Hepatocyte (in vitro differentiated cells): Measurements from ENCODE around the gene DGKI. TPM values are rescaled to one million over a fixed set of nuclear protein-coding genes. Genes with fewer than 3 reads are reported as not detected.

Experiments
- DNase-seq: peaks from one replicate; pipeline ENCODE4 v3.0.0-alpha.2; 2016; ENCODE audit warnings: low spot score
- H2AFZ ChIP-seq: fragments of 200-600 bp; sonication (generic); 2 replicates; pipeline ENCODE4 v1.6.0; 2016; ENCODE audit warnings: antibody characterized with exemption, mild to moderate bottlenecking
- H3K27ac ChIP-seq: fragments of 200-600 bp; sonication (generic); 2 replicates; pipeline ENCODE4 v1.5.1; 2016; ENCODE audit warnings: mild to moderate bottlenecking
- H3K27me3 ChIP-seq: fragments of 200-600 bp; sonication (generic); 2 replicates; pipeline ENCODE4 v1.6.1; 2016
- H3K36me3 ChIP-seq: fragments of 200-600 bp; sonication (generic); replicated peaks from 2 replicates; pipeline ENCODE4 v1.5.1; 2016; ENCODE audit warnings: low read depth; ENCODE audit not compliant: insufficient read depth
- H3K4me1 ChIP-seq: fragments of 200-600 bp; sonication (generic); 2 replicates; pipeline ENCODE4 v1.5.1; 2016; ENCODE audit warnings: mild to moderate bottlenecking, moderate library complexity; ENCODE audit not compliant: insufficient read depth
- H3K4me2 ChIP-seq: fragments of 200-600 bp; sonication (generic); 2 replicates; pipeline ENCODE4 v1.6.0; 2016
- H3K4me3 ChIP-seq: fragments of 200-600 bp; sonication (generic); 2 replicates; pipeline ENCODE4 v1.5.1; 2016; ENCODE audit warnings: mild to moderate bottlenecking
- H3K79me2 ChIP-seq: fragments of 200-600 bp; sonication (generic); 2 replicates; pipeline ENCODE4 v1.6.0; 2017; ENCODE audit warnings: mild to moderate bottlenecking
- H3K9me2 ChIP-seq: fragments of 200-600 bp; sonication (generic); replicated peaks from 2 replicates; pipeline ENCODE4 v1.6.0; 2017; ENCODE audit warnings: mild to moderate bottlenecking; ENCODE audit not compliant: insufficient read depth
- H3K9me3 ChIP-seq: fragments of 200-600 bp; sonication (generic); 2 replicates; pipeline ENCODE4 v1.5.1; 2016; ENCODE audit warnings: low read depth, mild to moderate bottlenecking
- H4K20me1 ChIP-seq: fragments of 200-600 bp; sonication (generic); 2 replicates; pipeline ENCODE4 v1.6.0; 2016; ENCODE audit warnings: mild to moderate bottlenecking; ENCODE audit not compliant: insufficient read depth, poor library complexity, severe bottlenecking
- EZH2 ChIP-seq: fragments of 200-600 bp; sonication (generic); IDR thresholded peaks from 2 replicates; pipeline ENCODE4 v1.6.1; 2016; ENCODE audit warnings: antibody characterized with exemption, mild to moderate bottlenecking, borderline replicate concordance
- EZH2phosphoT487 ChIP-seq: fragments of 200-600 bp; sonication (generic); IDR thresholded peaks from one replicate; pipeline ENCODE4 v1.6.1; 2018; ENCODE audit warnings: antibody characterized with exemption, mild to moderate bottlenecking, low read depth, moderate library complexity; ENCODE audit not compliant: unreplicated experiment, severe bottlenecking
- WGBS: methylation state at CpG from one replicate; pipeline ENCODE4 v1.1.6; 2016; ENCODE audit warnings: low lambda C conversion rate; ENCODE audit errors: missing lambda C conversion rate; 5-methylcytosine and 5-hydroxymethylcytosine counted together
- polyA plus RNA-seq: library from polyadenylated mRNA; unstranded; fragments of >200 nt; fragmentation: Nextera tagmentation; extraction: Ambion mirVana; gene quantifications from 2 replicates; pipeline ENCODE4 v1.2.1, GENCODE V29; 2016
- total RNA-seq: library from RNA; depleted of rRNA; stranded (reverse); fragments of >200 nt; gene quantifications from 2 replicates; pipeline ENCODE4 v1.2.3, GENCODE V29; 2014
- TF ChIP-seq, protein P1 (sequence below): fragments of 200-600 bp; sonication (generic); IDR thresholded peaks from 2 replicates; pipeline ENCODE4 v1.5.1; 2016; ENCODE audit warnings: antibody characterized with exemption, mild to moderate bottlenecking; ENCODE audit not compliant: poor library complexity

The DGKI gene
- total and polyA plus RNA-seq, 2 experiments from 2014 or later = 0.47 to 1.8 TPM

DNA sequence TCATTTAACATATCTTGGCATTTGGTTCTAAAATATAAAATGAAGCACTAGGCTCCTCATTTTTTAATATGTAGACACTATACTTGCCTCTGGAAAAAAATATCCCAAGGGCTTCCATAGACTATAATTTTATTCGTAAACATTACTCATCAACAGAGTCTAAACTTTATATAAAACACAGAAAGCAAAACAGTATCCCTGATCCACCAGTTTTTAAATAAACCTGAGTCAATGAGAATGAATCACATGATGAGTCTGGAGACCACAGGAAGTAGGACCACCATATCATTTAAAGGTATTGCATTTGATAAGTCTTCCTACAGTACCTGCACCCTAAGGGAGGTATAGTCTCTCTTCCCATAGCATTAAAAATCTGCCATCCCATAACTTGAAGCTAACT, 228.0 kb downstream of the DGKI start:
- no peak overlapping the region for H3K4me3 ChIP-seq
- no peaks in the 10 kb centered on the region for H3K9me3 ChIP-seq
- H4K20me1 ChIP-seq = no peaks in the 10 kb centered on the region
- 98% methylated on average over 1 of the region's 1 CpG for WGBS
- no peaks in the 10 kb centered on the region for H3K36me3 ChIP-seq
- H3K27ac ChIP-seq = no peak overlapping the region
- no peak for DNase-seq
- H2AFZ ChIP-seq = no peak overlapping the region
- H3K27me3 ChIP-seq = no peaks in the 10 kb centered on the region
- no peak overlapping the region for H3K4me2 ChIP-seq
- no peaks in the 10 kb centered on the region for H3K79me2 ChIP-seq
- no peaks in the 10 kb centered on the region for H3K4me1 ChIP-seq
- no peaks in the 10 kb centered on the region for H3K9me2 ChIP-seq
- TF ChIP-seq EZH2 = no peak
- TF ChIP-seq EZH2phosphoT487 = no peak
- TF ChIP-seq, protein P1, sequence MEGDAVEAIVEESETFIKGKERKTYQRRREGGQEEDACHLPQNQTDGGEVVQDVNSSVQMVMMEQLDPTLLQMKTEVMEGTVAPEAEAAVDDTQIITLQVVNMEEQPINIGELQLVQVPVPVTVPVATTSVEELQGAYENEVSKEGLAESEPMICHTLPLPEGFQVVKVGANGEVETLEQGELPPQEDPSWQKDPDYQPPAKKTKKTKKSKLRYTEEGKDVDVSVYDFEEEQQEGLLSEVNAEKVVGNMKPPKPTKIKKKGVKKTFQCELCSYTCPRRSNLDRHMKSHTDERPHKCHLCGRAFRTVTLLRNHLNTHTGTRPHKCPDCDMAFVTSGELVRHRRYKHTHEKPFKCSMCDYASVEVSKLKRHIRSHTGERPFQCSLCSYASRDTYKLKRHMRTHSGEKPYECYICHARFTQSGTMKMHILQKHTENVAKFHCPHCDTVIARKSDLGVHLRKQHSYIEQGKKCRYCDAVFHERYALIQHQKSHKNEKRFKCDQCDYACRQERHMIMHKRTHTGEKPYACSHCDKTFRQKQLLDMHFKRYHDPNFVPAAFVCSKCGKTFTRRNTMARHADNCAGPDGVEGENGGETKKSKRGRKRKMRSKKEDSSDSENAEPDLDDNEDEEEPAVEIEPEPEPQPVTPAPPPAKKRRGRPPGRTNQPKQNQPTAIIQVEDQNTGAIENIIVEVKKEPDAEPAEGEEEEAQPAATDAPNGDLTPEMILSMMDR = no peak

DNA sequence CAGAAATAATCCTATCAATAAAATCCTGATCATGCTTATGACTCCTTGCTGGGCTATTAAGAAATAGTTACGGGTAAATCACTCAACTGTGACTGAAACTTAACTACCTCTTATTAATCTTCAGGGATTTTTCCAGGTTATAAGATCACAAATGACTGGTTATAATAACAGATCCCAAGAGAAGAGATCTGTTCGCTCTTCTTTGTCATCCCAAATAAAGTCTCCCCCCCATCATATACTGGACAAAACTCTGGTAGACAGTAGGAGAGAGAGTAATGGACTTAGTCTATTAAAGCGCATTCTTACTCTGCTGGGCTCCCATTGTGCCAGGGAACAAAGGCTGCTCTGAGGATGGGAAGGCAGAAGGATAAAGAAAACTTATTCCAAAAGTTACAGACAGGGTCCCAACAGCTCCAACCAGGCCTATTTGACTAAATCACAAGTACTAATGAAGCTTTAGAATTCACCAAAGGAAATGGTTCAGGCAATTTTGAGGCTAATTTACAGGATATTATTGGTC, 233.7 kb downstream of the DGKI start:
- Histone ChIP-seq H3K4me2 (no peak overlapping the region), H2AFZ (no peak overlapping the region), H3K4me1 (no peaks in the 10 kb centered on the region), H3K79me2 (no peaks in the 10 kb centered on the region), H3K4me3 (no peak overlapping the region), H3K9me3 (no peaks in the 10 kb centered on the region), H3K27ac (no peak overlapping the region), H4K20me1 (no peaks in the 10 kb centered on the region), H3K9me2 (no peaks in the 10 kb centered on the region), H3K36me3 (no peaks in the 10 kb centered on the region), H3K27me3 (peaks cover 3% of the 10 kb centered on the region)
- TF ChIP-seq EZH2phosphoT487 (no peak), EZH2 (no peak)
- TF ChIP-seq, protein P1 = no peak
- 84% methylated on average over 3 of the region's 3 CpGs for WGBS
- no peak for DNase-seq

DNA sequence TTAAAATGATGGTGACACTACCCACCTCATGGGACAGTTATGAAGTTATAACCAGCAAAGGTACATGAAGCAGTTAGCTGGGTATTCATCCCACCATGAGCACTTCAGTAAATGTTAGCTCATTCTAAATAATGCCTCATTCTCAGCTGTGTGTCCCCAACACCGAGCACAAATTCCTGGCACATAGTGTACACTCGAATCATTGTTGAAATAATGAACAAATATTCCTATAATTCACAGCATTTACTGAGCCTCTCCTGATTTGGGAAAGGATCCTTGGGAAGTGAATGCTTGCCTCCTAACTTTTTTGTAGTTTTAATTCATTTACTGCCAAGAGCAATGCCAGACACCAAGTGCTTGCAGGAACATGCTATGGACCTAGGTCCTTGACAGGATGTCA, 235.2 kb downstream of the DGKI start:
- H3K27ac ChIP-seq = no peak overlapping the region
- no peak for DNase-seq
- no peaks in the 10 kb centered on the region for H3K36me3 ChIP-seq
- no peaks in the 10 kb centered on the region for H3K79me2 ChIP-seq
- H3K9me2 ChIP-seq = no peaks in the 10 kb centered on the region
- no peaks in the 10 kb centered on the region for H3K9me3 ChIP-seq
- no peak overlapping the region for H3K4me2 ChIP-seq
- H2AFZ ChIP-seq = no peak overlapping the region
- H4K20me1 ChIP-seq = no peaks in the 10 kb centered on the region
- peaks cover 3% of the 10 kb centered on the region for H3K27me3 ChIP-seq
- H3K4me3 ChIP-seq = no peak overlapping the region
- TF ChIP-seq, protein P1 = no peak
- no peak for TF ChIP-seq EZH2phosphoT487
- no peak for TF ChIP-seq EZH2
- no peaks in the 10 kb centered on the region for H3K4me1 ChIP-seq
- WGBS = 91% methylated on average over 2 of the region's 2 CpGs

DNA sequence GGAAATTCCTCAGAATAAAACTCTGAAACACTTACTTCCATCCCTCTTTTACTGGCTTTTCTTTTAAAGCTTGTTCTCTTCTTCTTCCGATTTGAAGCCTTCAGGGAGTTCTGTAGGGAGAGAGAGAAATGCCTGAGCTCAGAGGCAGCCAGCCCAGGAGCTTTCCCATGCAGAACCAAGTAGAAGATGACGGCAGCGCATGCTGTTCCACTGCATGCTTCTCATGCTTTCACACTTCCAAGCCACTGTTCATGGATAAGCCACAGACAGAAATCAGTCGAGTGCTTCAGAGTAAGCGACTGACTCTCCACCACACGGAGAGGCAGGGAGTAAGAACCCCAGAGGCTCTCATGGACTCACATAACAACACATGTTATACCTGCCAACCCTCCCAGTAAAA, 237.3 kb downstream of the DGKI start:
- WGBS = 71% methylated on average over 6 of the region's 6 CpGs
- Histone ChIP-seq H3K27me3 (peaks cover 3% of the 10 kb centered on the region), H4K20me1 (no peaks in the 10 kb centered on the region), H3K9me3 (no peaks in the 10 kb centered on the region), H3K4me1 (no peaks in the 10 kb centered on the region), H3K36me3 (no peaks in the 10 kb centered on the region), H3K4me2 (no peak overlapping the region), H3K27ac (no peak overlapping the region), H2AFZ (no peak overlapping the region), H3K9me2 (no peaks in the 10 kb centered on the region), H3K4me3 (no peak overlapping the region), H3K79me2 (no peaks in the 10 kb centered on the region)
- no peak for DNase-seq
- TF ChIP-seq EZH2phosphoT487 = no peak
- TF ChIP-seq, protein P1 = no peak
- no peak for TF ChIP-seq EZH2
